AG09309 (cell line): Measurements from ENCODE around the gene PHF19.

Experiments used
- DNase-seq: peaks from one replicate; pipeline ENCODE4 v3.0.0-alpha.2; 2010; ENCODE audit warnings: low read depth
- H3K4me3 ChIP-seq: 2 replicates; pipeline ENCODE4 v1.5.1; 2011; ENCODE audit warnings: mild to moderate bottlenecking, low read depth, low read length, moderate library complexity; ENCODE audit not compliant: control insufficient read depth
- CTCF ChIP-seq: IDR thresholded peaks from 2 replicates; pipeline ENCODE4 v1.5.1; 2011; ENCODE audit warnings: mild to moderate bottlenecking, low read depth, low read length, inconsistent platforms; ENCODE audit not compliant: insufficient read depth, control insufficient read depth; ENCODE audit errors: missing control alignments

PHF19 gene

GRCh38 chr9:120922404-120923195, 45.6 kb upstream of the PHF19 start:
- H3K4me3 ChIP-seq = no peak overlapping the region
- no peak for DNase-seq
- no peak for TF ChIP-seq CTCF

- no peak overlapping the region for H3K4me3 ChIP-seq
- no peak for DNase-seq
These were observed 44.7 kb upstream of the PHF19 start for GRCh38 chr9:120921661-120922181.

GRCh38 chr9:120920806-120921178, 43.8 kb upstream of the PHF19 start:
- H3K4me3 ChIP-seq = no peak overlapping the region
- no peak for TF ChIP-seq CTCF
- no peak for DNase-seq

More at GRCh38 chr9:120921661-120922181, 44.7 kb upstream of the PHF19 start:
- no peak for TF ChIP-seq CTCF

- no peak for TF ChIP-seq CTCF
- no peak for DNase-seq
- H3K4me3 ChIP-seq = no peak overlapping the region
These were observed 43.1 kb upstream of the PHF19 start for GRCh38 chr9:120919843-120920805.

- no peak for TF ChIP-seq CTCF
- no peak for DNase-seq
- H3K4me3 ChIP-seq = no peak overlapping the region
These were observed 42.2 kb upstream of the PHF19 start for GRCh38 chr9:120918931-120919842.
